ENCODE data around the gene IRF2BP1. TPM values are rescaled to one million over a fixed set of nuclear protein-coding genes. Genes with fewer than 3 reads are reported as not detected.

Gene IRF2BP1, protein sequence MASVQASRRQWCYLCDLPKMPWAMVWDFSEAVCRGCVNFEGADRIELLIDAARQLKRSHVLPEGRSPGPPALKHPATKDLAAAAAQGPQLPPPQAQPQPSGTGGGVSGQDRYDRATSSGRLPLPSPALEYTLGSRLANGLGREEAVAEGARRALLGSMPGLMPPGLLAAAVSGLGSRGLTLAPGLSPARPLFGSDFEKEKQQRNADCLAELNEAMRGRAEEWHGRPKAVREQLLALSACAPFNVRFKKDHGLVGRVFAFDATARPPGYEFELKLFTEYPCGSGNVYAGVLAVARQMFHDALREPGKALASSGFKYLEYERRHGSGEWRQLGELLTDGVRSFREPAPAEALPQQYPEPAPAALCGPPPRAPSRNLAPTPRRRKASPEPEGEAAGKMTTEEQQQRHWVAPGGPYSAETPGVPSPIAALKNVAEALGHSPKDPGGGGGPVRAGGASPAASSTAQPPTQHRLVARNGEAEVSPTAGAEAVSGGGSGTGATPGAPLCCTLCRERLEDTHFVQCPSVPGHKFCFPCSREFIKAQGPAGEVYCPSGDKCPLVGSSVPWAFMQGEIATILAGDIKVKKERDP
- total RNA-seq, result 10 to 100 TPM; 17.1 to 40.6 (median 28.6) TPM

DNA sequence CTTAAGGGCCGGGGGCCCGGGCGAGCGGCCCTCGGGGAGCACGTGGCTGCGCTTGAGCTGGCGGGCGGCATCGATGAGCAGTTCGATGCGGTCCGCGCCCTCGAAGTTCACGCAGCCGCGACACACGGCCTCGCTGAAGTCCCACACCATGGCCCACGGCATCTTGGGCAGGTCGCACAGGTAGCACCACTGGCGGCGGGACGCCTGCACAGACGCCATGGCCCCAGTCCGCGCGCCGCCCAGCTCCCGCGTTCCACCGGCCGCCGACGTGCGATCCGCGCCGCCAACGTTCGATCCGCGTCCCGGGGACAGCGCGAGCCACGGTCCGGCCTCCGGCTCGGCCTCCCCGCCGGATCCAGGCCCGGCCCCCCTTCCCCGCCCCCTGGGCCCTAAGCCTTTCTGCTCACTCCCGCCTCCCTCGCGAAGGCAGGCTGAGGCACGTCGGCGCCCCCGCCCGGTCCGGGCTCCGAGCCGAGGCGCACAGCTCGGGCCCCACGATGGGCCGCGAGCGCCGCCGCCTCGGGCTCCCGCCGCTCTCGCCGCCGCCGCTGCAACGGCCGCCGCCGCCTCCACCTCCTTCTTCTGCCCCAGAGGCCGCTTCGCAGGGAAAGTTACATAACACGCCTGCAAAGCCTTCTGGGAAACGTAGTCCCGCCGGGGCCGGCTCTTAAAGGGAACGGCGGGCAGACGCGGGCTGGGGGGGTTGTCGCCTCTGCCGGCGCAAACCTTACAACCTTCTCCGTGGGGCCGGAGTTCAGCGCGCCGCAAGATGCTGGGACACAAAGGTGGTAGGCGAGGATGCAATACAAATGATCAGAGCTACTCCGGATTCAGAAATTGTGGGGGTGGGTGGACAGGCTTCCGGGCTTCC is at the start of gene IRF2BP1:
Gene IRF2BP1 (minus strand): TSS at position 586 of the 871 bp plus-strand sequence. CDS start 367 bp downstream, at position 219.
- in situ Hi-C loops (cut with MboI; ENCODE audit: low sequenced_read_pairs in 4 of 4), result no loop called here
- intact Hi-C loops (cut with DNase I; ENCODE audit: low total_unique reads), result loop anchor here (1.0 to 5.0 kb wide), 5 partner anchors 17 to 1372 kb away; partner anchors contain the start of genes MYPOP, SIX5 and SYMPK
- TF ChIP-seq, protein P1, sequence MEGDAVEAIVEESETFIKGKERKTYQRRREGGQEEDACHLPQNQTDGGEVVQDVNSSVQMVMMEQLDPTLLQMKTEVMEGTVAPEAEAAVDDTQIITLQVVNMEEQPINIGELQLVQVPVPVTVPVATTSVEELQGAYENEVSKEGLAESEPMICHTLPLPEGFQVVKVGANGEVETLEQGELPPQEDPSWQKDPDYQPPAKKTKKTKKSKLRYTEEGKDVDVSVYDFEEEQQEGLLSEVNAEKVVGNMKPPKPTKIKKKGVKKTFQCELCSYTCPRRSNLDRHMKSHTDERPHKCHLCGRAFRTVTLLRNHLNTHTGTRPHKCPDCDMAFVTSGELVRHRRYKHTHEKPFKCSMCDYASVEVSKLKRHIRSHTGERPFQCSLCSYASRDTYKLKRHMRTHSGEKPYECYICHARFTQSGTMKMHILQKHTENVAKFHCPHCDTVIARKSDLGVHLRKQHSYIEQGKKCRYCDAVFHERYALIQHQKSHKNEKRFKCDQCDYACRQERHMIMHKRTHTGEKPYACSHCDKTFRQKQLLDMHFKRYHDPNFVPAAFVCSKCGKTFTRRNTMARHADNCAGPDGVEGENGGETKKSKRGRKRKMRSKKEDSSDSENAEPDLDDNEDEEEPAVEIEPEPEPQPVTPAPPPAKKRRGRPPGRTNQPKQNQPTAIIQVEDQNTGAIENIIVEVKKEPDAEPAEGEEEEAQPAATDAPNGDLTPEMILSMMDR (IDR thresholded peaks at IDR 0.05 in 4 of 5, conservative IDR thresholded peaks at IDR 0.05 in 1 of 5), result peak in 2 of 5 experiments; percentile 2 to 8
- TF ChIP-seq POLR2A (IDR thresholded peaks at IDR 0.05), result peak; percentile 74 to 82
- no peaks in the 10 kb centered on the region for H3K27me3 ChIP-seq
- H3K27ac ChIP-seq, result peak within 1 kb of the TSS; percentile 86 to 95 (median 92)
- peak; percentile 88 to 92 for ATAC-seq
- peak; percentile 88 to 91 for DNase-seq
- peaks cover 0 to 6% of the 10 kb centered on the region in 2 donors for H3K36me3 ChIP-seq
- no peaks in the 10 kb centered on the region for H3K9me3 ChIP-seq
- peak within 1 kb of the TSS; percentile 63 to 84 (median 66) for H3K4me3 ChIP-seq
- H3K4me1 ChIP-seq, result peaks cover 34 to 44% of the 10 kb centered on the region in 2 donors

DNA sequence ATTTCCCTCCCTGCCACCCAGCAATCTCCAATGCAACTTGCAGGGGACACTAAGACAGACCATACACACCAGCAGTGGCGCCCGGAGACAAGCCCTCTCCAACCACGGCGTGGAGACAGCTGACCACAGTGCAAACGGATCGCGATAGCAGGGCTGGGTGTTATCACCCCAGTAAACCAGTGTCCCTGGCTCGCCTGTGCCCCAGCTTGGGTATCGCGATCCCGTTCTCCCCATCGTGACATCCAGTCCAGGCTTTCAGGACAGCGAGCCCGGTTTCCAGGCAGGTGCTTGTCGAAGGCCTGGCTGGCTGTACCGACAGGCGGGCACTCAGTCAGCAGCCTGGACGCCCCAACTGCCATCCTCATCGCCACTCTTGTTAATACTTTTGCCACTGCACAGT is 49.3 kb upstream of the IRF2BP1 start:
- TF ChIP-seq, protein P1 (IDR thresholded peaks at IDR 0.05 in 4 of 5, conservative IDR thresholded peaks at IDR 0.05 in 1 of 5), result no peak
- TF ChIP-seq POLR2A (IDR thresholded peaks at IDR 0.05), result no peak
- no peaks in the 10 kb centered on the region for H3K36me3 ChIP-seq
- no peak for DNase-seq
- intact Hi-C loops (cut with DNase I; ENCODE audit: low total_unique reads) (no loop called here), in situ Hi-C loops (cut with MboI; ENCODE audit: low sequenced_read_pairs in 4 of 4) (no loop called here)
- no peaks in the 10 kb centered on the region for H3K4me1 ChIP-seq
- H3K4me3 ChIP-seq, result no peak overlapping the region
- H3K27me3 ChIP-seq, result peaks cover 33 to 57% (median 40%) of the 10 kb centered on the region in 3 donors
- no peak for ATAC-seq
- no peak overlapping the region for H3K27ac ChIP-seq
- H3K9me3 ChIP-seq, result no peaks in the 10 kb centered on the region

DNA sequence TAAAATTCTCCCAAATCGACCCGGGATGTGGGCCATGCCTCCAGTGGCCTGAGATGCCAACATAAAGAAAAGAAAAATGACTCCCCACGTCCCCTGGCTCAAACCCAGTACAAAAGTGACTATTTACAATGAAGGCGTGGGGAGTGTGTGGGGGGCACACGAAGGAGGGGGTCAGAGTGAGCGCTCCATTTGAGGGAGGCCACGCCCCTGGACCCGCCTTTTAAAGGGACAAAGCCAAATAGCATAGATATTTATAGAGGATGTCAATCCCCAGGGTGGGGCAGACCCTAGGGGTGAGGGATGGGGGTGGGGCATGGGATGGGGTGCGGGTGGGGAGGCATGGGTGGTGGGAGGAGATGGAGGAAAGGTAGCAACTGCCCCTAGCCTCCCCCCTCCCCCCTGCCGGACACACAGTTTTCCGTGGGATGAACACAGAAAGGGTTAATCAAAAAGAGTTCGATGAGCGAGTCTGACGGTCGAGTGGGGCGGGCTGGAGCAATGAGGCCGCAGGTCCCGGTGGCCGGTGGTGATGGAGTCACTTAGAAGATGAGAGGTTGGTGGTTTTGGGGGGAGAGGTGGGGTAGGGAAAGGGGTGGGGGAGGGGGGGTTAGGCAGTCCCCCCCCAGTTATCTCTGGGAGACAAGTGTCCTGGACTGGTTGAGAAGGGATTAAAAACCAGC is 48.8 kb upstream of the IRF2BP1 start:
- Histone ChIP-seq H3K27ac (no peak overlapping the region), H3K9me3 (no peaks in the 10 kb centered on the region), H3K36me3 (no peaks in the 10 kb centered on the region), H3K4me3 (no peak overlapping the region), H3K4me1 (no peaks in the 10 kb centered on the region), H3K27me3 (peaks cover 32 to 55% (median 38%) of the 10 kb centered on the region in 3 donors)
- ATAC-seq (no peak), DNase-seq (no peak)
- TF ChIP-seq, protein P1 (IDR thresholded peaks at IDR 0.05 in 4 of 5, conservative IDR thresholded peaks at IDR 0.05 in 1 of 5), result no peak
- no peak for TF ChIP-seq POLR2A (IDR thresholded peaks at IDR 0.05)
- intact Hi-C loops (cut with DNase I; ENCODE audit: low total_unique reads) (no loop called here), in situ Hi-C loops (cut with MboI; ENCODE audit: low sequenced_read_pairs in 4 of 4) (no loop called here)

DNA sequence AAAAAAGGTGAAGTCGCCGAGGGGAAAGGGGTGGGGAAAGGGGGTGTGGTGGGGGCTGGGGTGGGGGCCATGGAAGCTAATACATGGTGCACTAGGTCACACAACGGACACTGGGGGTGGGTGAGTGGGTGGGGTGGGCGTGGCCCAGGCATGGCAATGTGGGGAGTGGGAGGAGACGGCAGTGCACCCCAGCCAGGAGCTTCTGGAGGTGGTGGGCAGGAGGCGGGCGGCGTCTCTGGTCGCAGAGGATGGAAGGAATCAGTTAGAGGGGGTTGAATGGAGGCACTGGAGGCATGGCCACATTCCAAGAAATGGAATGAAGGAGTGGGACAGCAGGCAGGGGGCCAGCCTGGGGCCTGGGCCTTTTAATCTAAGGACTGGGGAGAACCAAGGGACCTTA is 47.8 kb upstream of the IRF2BP1 start:
- no peaks in the 10 kb centered on the region for H3K9me3 ChIP-seq
- no peaks in the 10 kb centered on the region for H3K4me1 ChIP-seq
- H3K4me3 ChIP-seq, result no peak overlapping the region
- H3K27ac ChIP-seq, result no peak overlapping the region
- H3K36me3 ChIP-seq, result no peaks in the 10 kb centered on the region
- ATAC-seq (no peak), DNase-seq (no peak)
- in situ Hi-C loops (cut with MboI; ENCODE audit: low sequenced_read_pairs in 4 of 4) (no loop called here), intact Hi-C loops (cut with DNase I; ENCODE audit: low total_unique reads) (no loop called here)
- TF ChIP-seq, protein P1 (IDR thresholded peaks at IDR 0.05 in 4 of 5, conservative IDR thresholded peaks at IDR 0.05 in 1 of 5), result no peak
- TF ChIP-seq POLR2A (IDR thresholded peaks at IDR 0.05), result no peak
- peaks cover 26 to 47% (median 35%) of the 10 kb centered on the region in 3 donors for H3K27me3 ChIP-seq
